BLaER1 treated with 17β-estradiol and CSF1 and Interleukin-3, amounts not matched to agents 10 nM and 100 nM (cell line): Measurements from ENCODE around the gene FFAR3.
A peak's percentile ranks its signal among the peaks of the same experiment; 100 is the strongest.

Experiments
- H3K27ac ChIP-seq, 11 experiments: shearing (Covaris generic); formaldehyde crosslinking; 2 replicates each; pipeline ENCODE4 v1.8.1; 2022
- H3K27me3 ChIP-seq, 11 experiments: shearing (Covaris generic); formaldehyde crosslinking; 2 replicates each; pipeline ENCODE4 v1.8.1; 2022
- H3K36me3 ChIP-seq, 11 experiments: shearing (Covaris generic); formaldehyde crosslinking; 2 replicates each; pipeline ENCODE4 v1.8.1; 2022
- H3K4me1 ChIP-seq, 10 experiments: shearing (Covaris generic); formaldehyde crosslinking; 2 replicates each; pipeline ENCODE4 v1.8.1; 2022
- H3K4me2 ChIP-seq, 11 experiments: shearing (Covaris generic); formaldehyde crosslinking; 2 replicates each; pipeline ENCODE4 v1.8.1; 2022
- H3K4me3 ChIP-seq, 10 experiments: shearing (Covaris generic); formaldehyde crosslinking; 2 replicates each; pipeline ENCODE4 v1.8.1; 2022
- H3K9ac ChIP-seq, 11 experiments: shearing (Covaris generic); formaldehyde crosslinking; 2 replicates each; pipeline ENCODE4 v1.8.1; 2022
- H3K9me3 ChIP-seq, 11 experiments: shearing (Covaris generic); formaldehyde crosslinking; replicated peaks in 1 of 11; 2 replicates each; pipeline ENCODE4 v1.8.1; 2022
- H4K20me1 ChIP-seq, 11 experiments: shearing (Covaris generic); formaldehyde crosslinking; 2 replicates each; pipeline ENCODE4 v1.8.1; 2022
- Cebpa-rat ChIP-seq, 11 experiments: shearing (Covaris generic); IDR thresholded peaks; 2 replicates each; pipeline ENCODE4 v1.8.1; 2022

The FFAR3 gene, protein sequence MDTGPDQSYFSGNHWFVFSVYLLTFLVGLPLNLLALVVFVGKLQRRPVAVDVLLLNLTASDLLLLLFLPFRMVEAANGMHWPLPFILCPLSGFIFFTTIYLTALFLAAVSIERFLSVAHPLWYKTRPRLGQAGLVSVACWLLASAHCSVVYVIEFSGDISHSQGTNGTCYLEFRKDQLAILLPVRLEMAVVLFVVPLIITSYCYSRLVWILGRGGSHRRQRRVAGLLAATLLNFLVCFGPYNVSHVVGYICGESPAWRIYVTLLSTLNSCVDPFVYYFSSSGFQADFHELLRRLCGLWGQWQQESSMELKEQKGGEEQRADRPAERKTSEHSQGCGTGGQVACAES

DNA sequence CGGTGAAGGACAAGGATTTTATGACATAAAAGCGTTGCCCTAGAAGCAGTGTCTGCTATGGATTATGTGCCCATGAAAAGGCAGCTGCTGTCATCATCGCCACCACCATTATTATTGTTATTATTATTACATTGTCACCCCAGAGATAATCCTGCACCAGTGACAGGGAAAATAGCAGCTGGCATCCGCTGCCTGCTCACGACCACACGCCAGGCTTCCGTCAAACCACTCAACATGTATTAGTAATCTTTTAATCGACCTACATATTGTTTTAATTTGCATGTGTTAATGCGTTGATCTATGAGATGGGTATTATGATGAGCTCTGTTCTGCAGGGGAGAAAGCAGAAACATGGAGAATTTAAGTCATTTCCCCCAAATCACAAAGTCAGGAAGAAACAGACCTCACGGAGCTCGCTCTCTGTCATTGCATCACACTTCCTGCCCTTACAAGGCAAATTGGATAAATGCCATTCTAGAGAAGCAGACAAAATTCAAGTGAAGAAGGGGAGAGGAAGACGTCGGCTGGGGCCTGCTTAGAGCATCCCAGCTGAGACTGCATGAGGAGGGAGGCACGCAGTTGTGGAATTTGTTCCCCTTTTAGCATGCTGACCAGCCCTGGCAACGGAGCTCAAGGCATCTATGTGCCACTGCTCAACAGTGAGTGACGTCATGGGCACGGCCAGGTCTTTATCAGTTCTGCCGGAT is at the start of gene FFAR3:
FFAR3 (plus strand) TSS at position 594 of the 707 bp plus-strand sequence. CDS start 431 bp downstream, outside the sequence.
- peak within 1 kb of the TSS in 9 of 11 experiments; percentile 3 to 57 (median 30); a peak in 11 of 22 replicates for H3K27ac ChIP-seq
- peaks cover 0 to 20% (median 0%) of the 10 kb centered on the region in 11 experiments; a peak in 5 of 22 replicates for H3K36me3 ChIP-seq
- no peaks in the 10 kb centered on the region for H3K27me3 ChIP-seq
- peak within 1 kb of the TSS; percentile 40 to 96 (median 65) for H3K4me2 ChIP-seq
- no peaks in the 10 kb centered on the region for H3K9me3 ChIP-seq
- H3K9ac ChIP-seq: peak within 1 kb of the TSS in 2 of 11 experiments; percentile 5 to 12; a peak in 2 of 22 replicates
- no peaks in the 10 kb centered on the region for H4K20me1 ChIP-seq
- peak in 10 of 11 experiments; percentile 26 to 90 (median 76); a peak in 14 of 22 replicates for TF ChIP-seq Cebpa-rat (IDR thresholded peaks at IDR 0.05)
- H3K4me3 ChIP-seq: no peak within 1 kb of the TSS
- peaks cover 48 to 77% (median 66%) of the 10 kb centered on the region in 10 experiments for H3K4me1 ChIP-seq

DNA sequence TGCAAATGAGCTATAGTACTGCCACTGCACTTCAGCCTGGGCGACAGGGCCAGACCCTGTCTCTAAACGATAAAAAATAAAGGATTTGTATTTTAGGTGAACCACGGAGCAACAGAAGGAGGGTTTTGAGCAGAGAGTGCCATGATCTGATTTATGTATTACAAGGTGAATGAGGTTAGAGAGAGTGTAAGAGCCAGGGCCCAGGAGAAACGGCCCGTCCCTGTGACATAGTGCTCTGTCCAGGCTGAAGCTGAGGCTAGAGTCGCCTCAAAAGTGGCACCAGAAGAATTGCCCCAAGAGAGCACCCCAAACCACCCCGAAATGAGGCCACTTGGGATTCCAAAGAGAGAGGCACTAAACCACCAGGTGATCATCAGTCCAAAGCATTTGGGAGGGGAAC is 49.4 kb upstream of the FFAR3 start:
- H4K20me1 ChIP-seq: no peaks in the 10 kb centered on the region
- H3K27ac ChIP-seq: peak overlapping the region in 8 of 11 experiments; percentile 57 to 85 (median 78); a peak in 12 of 22 replicates
- no peak for TF ChIP-seq Cebpa-rat (IDR thresholded peaks at IDR 0.05)
- H3K4me3 ChIP-seq: no peak overlapping the region
- no peaks in the 10 kb centered on the region for H3K27me3 ChIP-seq
- H3K9me3 ChIP-seq: no peaks in the 10 kb centered on the region
- H3K4me2 ChIP-seq: peak overlapping the region; percentile 82 to 97 (median 89); a peak in 21 of 22 replicates
- no peaks in the 10 kb centered on the region for H3K36me3 ChIP-seq
- peak overlapping the region in 2 of 11 experiments; percentile 69 to 73; a peak in 3 of 22 replicates for H3K9ac ChIP-seq
- H3K4me1 ChIP-seq: peaks cover 92 to 99% (median 98%) of the 10 kb centered on the region in 10 experiments

DNA sequence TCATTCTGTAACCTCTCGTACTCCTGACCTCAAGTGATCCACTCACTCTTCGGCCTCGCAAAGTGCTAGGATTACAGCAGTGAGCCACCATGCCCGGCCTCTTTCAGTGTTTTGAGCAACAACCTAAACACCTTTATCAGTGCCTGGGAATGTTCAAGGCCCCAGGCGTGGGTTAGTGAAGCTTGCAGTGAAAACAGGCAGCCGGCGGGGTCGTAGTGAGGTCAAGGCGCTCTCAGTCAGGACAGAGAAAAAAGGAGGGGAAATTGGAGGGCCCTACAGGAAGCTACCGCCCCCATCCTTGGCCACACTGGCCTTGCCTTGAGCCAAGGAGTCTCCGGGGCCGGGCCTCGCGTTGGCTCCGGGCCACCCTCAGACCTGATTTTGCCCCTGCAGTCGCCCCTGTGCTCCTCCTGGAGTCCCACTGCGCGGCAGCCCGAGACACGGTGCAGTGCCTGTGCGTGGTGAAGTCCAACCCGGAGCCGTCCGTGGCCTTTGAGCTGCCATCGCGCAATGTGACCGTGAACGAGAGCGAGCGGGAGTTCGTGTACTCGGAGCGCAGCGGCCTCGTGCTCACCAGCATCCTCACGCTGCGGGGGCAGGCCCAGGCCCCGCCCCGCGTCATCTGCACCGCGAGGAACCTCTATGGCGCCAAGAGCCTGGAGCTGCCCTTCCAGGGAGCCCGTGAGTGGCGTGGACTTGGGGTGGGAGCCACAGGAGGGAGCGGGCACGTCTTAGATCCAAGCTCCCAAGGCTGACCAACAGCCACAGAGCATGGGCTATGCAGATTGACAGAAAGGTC is 48.6 kb upstream of the FFAR3 start:
- Histone ChIP-seq H3K4me2 (peak overlapping the region; percentile 82 to 97 (median 89)), H3K9ac (peak overlapping the region in 10 of 11 experiments; percentile 24 to 73 (median 46); a peak in 17 of 22 replicates), H3K36me3 (no peaks in the 10 kb centered on the region), H3K4me1 (peaks cover 96 to 99% (median 98%) of the 10 kb centered on the region in 10 experiments), H3K27me3 (no peaks in the 10 kb centered on the region), H3K27ac (peak overlapping the region in 10 of 11 experiments; percentile 30 to 85 (median 77); a peak in 20 of 22 replicates), H3K9me3 (no peaks in the 10 kb centered on the region), H3K4me3 (peak overlapping the region in 1 of 10 experiments; percentile 28; a peak in 3 of 20 replicates), H4K20me1 (no peaks in the 10 kb centered on the region)
- no peak for TF ChIP-seq Cebpa-rat (IDR thresholded peaks at IDR 0.05)

DNA sequence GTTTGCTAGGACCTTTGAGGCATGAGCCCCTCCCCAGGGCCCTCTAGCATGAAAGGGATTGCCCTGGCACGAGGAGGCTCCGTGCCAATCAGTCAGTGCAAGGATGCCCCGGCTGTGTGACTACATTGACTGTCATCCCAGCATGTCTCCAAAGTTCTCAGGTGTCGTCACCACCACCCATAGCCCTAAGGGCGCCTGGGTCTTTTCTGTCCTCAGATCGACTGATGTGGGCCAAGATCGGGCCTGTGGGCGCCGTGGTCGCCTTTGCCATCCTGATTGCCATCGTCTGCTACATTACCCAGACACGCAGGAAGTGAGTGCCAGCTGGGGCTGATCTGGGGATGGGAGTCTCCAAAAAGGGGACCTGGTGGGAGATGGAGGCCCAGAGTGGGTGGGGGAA is 47.9 kb upstream of the FFAR3 start:
- H3K4me1 ChIP-seq: peaks cover 96 to 99% (median 98%) of the 10 kb centered on the region in 10 experiments
- H3K36me3 ChIP-seq: no peaks in the 10 kb centered on the region
- no peaks in the 10 kb centered on the region for H3K27me3 ChIP-seq
- H4K20me1 ChIP-seq: no peaks in the 10 kb centered on the region
- no peaks in the 10 kb centered on the region for H3K9me3 ChIP-seq
- H3K4me2 ChIP-seq: peak overlapping the region; percentile 82 to 97 (median 89)
- TF ChIP-seq Cebpa-rat (IDR thresholded peaks at IDR 0.05): peak in 2 of 11 experiments; percentile 57 to 73; a peak in 3 of 22 replicates
- 0 out of 20 replicates have a peak overlapping the region, but pooled peaks of 1 of the 10 experiments have one; percentile 28 for H3K4me3 ChIP-seq
- H3K9ac ChIP-seq: peak overlapping the region in 8 of 11 experiments; percentile 24 to 73 (median 58); a peak in 12 of 22 replicates
- H3K27ac ChIP-seq: peak overlapping the region in 10 of 11 experiments; percentile 30 to 85 (median 77); a peak in 19 of 22 replicates

DNA sequence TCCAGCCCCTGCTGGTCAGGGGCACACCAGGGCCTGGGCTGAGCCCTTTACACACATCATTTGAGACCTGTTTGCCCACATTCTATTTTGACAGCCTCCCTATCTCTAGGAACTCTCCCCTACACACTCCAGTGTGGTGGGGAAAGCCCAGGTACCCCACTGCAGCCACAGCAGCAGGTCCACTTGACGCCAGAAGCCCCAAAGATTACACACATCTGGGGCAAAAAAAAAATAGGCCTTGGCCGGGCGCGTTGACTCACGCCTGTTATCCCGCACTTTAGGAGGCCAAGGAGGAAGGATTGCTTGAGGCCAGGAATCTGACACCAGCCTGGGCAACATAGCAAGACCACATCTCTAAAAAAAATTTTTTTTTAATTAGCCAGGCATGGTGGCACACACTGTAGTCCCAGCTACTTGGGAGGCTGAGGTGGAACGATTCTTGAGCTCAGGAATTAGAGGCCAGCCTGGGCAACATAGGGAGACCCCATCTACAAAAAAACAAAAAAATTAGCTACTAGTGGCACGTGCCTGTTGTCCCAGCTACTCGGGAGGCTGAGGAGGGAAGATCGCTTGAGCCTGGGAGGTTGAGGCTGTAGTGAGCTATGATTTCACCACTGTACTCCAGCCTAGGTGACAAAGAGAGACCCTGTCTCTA is 47.3 kb upstream of the FFAR3 start:
- no peak overlapping the region for H3K4me3 ChIP-seq
- H3K9ac ChIP-seq: peak overlapping the region; percentile 7 to 73 (median 67); a peak in 15 of 22 replicates
- H3K9me3 ChIP-seq: no peaks in the 10 kb centered on the region
- no peak for TF ChIP-seq Cebpa-rat (IDR thresholded peaks at IDR 0.05)
- peak overlapping the region; percentile 82 to 97 (median 89) for H3K4me2 ChIP-seq
- no peaks in the 10 kb centered on the region for H3K27me3 ChIP-seq
- no peaks in the 10 kb centered on the region for H3K36me3 ChIP-seq
- no peaks in the 10 kb centered on the region for H4K20me1 ChIP-seq
- peak overlapping the region in 10 of 11 experiments; percentile 57 to 85 (median 77); a peak in 19 of 22 replicates for H3K27ac ChIP-seq
- peaks cover 97 to 99% (median 99%) of the 10 kb centered on the region in 10 experiments for H3K4me1 ChIP-seq

DNA sequence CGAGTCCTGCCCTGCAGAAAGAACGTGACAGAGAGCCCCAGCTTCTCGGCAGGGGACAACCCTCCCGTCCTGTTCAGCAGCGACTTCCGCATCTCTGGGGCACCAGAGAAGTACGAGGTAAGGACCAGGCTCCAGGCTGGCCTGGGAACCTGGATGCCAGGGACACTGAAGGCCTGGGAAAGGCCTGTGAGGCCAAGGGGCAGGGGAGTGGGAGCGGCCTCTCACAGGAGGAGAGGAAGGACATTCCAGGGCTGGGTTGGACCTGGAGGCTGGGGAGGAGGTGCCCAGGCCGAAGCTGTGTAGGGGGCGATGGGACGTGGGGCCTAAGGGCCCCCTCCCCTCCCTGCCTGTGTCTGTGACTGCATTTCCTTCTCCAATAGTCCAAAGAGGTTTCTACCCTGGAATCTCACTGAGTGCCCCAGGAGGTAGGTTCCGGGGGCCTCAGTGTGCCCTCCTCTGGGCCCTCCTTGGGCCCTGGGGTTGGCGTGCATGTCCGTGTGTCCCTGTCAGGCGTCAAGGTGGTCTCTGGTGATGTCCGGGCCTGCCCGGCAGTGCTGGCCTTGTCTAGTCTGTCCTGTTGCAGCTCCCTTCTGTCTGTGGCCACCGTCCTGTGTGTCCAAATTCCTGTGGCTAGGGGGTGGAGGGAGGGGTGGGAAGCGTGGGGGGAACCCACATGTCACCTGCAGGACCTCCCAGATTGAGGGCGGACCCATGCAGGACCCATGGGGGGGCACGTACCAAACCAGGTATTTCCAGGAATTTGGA is 46.2 kb upstream of the FFAR3 start:
- Histone ChIP-seq H3K27ac (peak overlapping the region; percentile 25 to 85 (median 77); a peak in 21 of 22 replicates), H3K27me3 (no peaks in the 10 kb centered on the region), H3K9me3 (no peaks in the 10 kb centered on the region), H4K20me1 (no peaks in the 10 kb centered on the region), H3K9ac (peak overlapping the region; percentile 7 to 73 (median 67); a peak in 20 of 22 replicates), H3K4me2 (peak overlapping the region; percentile 82 to 97 (median 89)), H3K36me3 (no peaks in the 10 kb centered on the region), H3K4me1 (peaks cover 98 to 100% (median 100%) of the 10 kb centered on the region in 10 experiments), H3K4me3 (peak overlapping the region in 5 of 10 experiments; percentile 14 to 18 (median 15); a peak in 6 of 20 replicates)
- TF ChIP-seq Cebpa-rat (IDR thresholded peaks at IDR 0.05): no peak

DNA sequence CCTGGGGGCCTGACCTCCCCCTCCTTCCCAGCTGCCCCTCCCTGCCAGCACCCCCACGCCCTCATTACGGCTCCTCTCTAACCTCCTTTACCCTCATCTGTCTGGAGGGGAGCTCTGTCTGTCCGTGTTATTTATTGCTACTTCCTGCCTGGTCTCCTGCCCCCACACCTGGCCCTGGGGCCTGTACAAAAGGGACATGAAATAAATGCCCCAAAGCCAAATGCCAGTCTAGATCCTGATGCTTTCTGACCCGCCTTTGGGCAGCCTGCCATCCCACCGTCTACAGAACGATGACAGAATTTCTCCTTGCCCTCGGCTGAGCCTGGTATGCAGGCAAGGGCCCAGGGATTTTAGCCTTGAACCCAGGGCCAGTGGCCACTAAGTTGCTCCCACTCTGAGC is 44.7 kb upstream of the FFAR3 start:
- Histone ChIP-seq H4K20me1 (no peaks in the 10 kb centered on the region), H3K9ac (peak overlapping the region; percentile 9 to 69 (median 47); a peak in 19 of 22 replicates), H3K4me2 (peak overlapping the region; percentile 82 to 97 (median 89)), H3K36me3 (no peaks in the 10 kb centered on the region), H3K9me3 (no peaks in the 10 kb centered on the region), H3K27ac (peak overlapping the region; percentile 7 to 85 (median 53); a peak in 20 of 22 replicates), H3K4me3 (no peak overlapping the region), H3K4me1 (peaks cover 98 to 100% (median 100%) of the 10 kb centered on the region in 10 experiments), H3K27me3 (no peaks in the 10 kb centered on the region)
- no peak for TF ChIP-seq Cebpa-rat (IDR thresholded peaks at IDR 0.05)
